ENCODE results near the gene CARD11. TPM values are rescaled to one million over a fixed set of nuclear protein-coding genes. Genes with fewer than 3 reads are reported as not detected.

Gene CARD11
- total RNA-seq, 2 donors from 2014 or later: 126 to 155 TPM

- Mint-ChIP-seq H3K27ac (peak overlapping the region; percentile 88), H3K36me3 (ENCODE audit: low read depth) (no peaks in the 10 kb centered on the region), H3K4me1 (peaks cover 58% of the 10 kb centered on the region), H3K4me3 (peak overlapping the region; percentile 58), H3K27me3 (no peaks in the 10 kb centered on the region)
- DNase-seq (no peak), ATAC-seq (no peak)
- H3K9me3 ChIP-seq (ENCODE audit: control insufficient read depth, low read length, poor library complexity, severe bottlenecking): no peaks in the 10 kb centered on the region
These were observed 61.3 kb downstream of the CARD11 start for GRCh38 chr7:2982401-2982800.

- H3K36me3 Mint-ChIP-seq (ENCODE audit: low read depth): no peaks in the 10 kb centered on the region
- DNase-seq (no peak), ATAC-seq (no peak)
- peak overlapping the region; percentile 88 for H3K27ac Mint-ChIP-seq
- H3K9me3 ChIP-seq (ENCODE audit: control insufficient read depth, low read length, poor library complexity, severe bottlenecking): no peaks in the 10 kb centered on the region
- no peak overlapping the region for H3K4me3 Mint-ChIP-seq
- peaks cover 58% of the 10 kb centered on the region for H3K4me1 Mint-ChIP-seq
- no peaks in the 10 kb centered on the region for H3K27me3 Mint-ChIP-seq
These were observed 62.6 kb downstream of the CARD11 start for GRCh38 chr7:2981103-2981480.

GRCh38 chr7:2980401-2981102 lies 63.1 kb downstream of the CARD11 start:
- Mint-ChIP-seq H3K36me3 (ENCODE audit: low read depth) (no peaks in the 10 kb centered on the region), H3K4me1 (peaks cover 55% of the 10 kb centered on the region)
- DNase-seq: no peak

GRCh38 chr7:2979951-2980350 lies 63.7 kb downstream of the CARD11 start:
- ATAC-seq (no peak), DNase-seq (no peak)
- no peaks in the 10 kb centered on the region for H3K9me3 ChIP-seq (ENCODE audit: control insufficient read depth, low read length, poor library complexity, severe bottlenecking)
- no peaks in the 10 kb centered on the region for H3K27me3 Mint-ChIP-seq
- H3K36me3 Mint-ChIP-seq (ENCODE audit: low read depth): no peaks in the 10 kb centered on the region
- peak overlapping the region; percentile 45 for H3K4me3 Mint-ChIP-seq
- peaks cover 55% of the 10 kb centered on the region for H3K4me1 Mint-ChIP-seq
- H3K27ac Mint-ChIP-seq: peak overlapping the region; percentile 94

More at GRCh38 chr7:2980401-2981102, 63.1 kb downstream of the CARD11 start:
- Mint-ChIP-seq H3K27me3 (no peaks in the 10 kb centered on the region), H3K4me3 (peak overlapping the region; percentile 45), H3K27ac (peak overlapping the region; percentile 94)
- H3K9me3 ChIP-seq (ENCODE audit: control insufficient read depth, low read length, poor library complexity, severe bottlenecking): no peaks in the 10 kb centered on the region
- ATAC-seq: no peak

GRCh38 chr7:2979201-2979631 lies 64.5 kb downstream of the CARD11 start:
- ATAC-seq (no peak), DNase-seq (no peak)
- H3K4me1 Mint-ChIP-seq: peaks cover 55% of the 10 kb centered on the region
- no peaks in the 10 kb centered on the region for H3K36me3 Mint-ChIP-seq (ENCODE audit: low read depth)
- no peaks in the 10 kb centered on the region for H3K27me3 Mint-ChIP-seq
- H3K27ac Mint-ChIP-seq: peak overlapping the region; percentile 94
- peak overlapping the region; percentile 86 for H3K4me3 Mint-ChIP-seq
- H3K9me3 ChIP-seq (ENCODE audit: control insufficient read depth, low read length, poor library complexity, severe bottlenecking): no peaks in the 10 kb centered on the region

GRCh38 chr7:2978408-2978807 lies 65.3 kb downstream of the CARD11 start:
- H3K4me3 Mint-ChIP-seq: peak overlapping the region; percentile 86
- no peaks in the 10 kb centered on the region for H3K27me3 Mint-ChIP-seq
- H3K36me3 Mint-ChIP-seq (ENCODE audit: low read depth): no peaks in the 10 kb centered on the region

GRCh38 chr7:2975821-2976371 lies 67.8 kb downstream of the CARD11 start:
- no peaks in the 10 kb centered on the region for H3K9me3 ChIP-seq (ENCODE audit: control insufficient read depth, low read length, poor library complexity, severe bottlenecking)
- H3K4me3 Mint-ChIP-seq: no peak overlapping the region
- peaks cover 27% of the 10 kb centered on the region for H3K4me1 Mint-ChIP-seq
- H3K27ac Mint-ChIP-seq: peak overlapping the region; percentile 49
- no peak for ATAC-seq
- no peaks in the 10 kb centered on the region for H3K27me3 Mint-ChIP-seq
- DNase-seq: no peak
- no peaks in the 10 kb centered on the region for H3K36me3 Mint-ChIP-seq (ENCODE audit: low read depth)

More at GRCh38 chr7:2978408-2978807, 65.3 kb downstream of the CARD11 start:
- no peaks in the 10 kb centered on the region for H3K9me3 ChIP-seq (ENCODE audit: control insufficient read depth, low read length, poor library complexity, severe bottlenecking)
- H3K27ac Mint-ChIP-seq: peak overlapping the region; percentile 94
- DNase-seq (peak; percentile 26 to 46 (median 38)), ATAC-seq (peak; percentile 81)
- peaks cover 47% of the 10 kb centered on the region for H3K4me1 Mint-ChIP-seq

- H3K36me3 Mint-ChIP-seq (ENCODE audit: low read depth): no peaks in the 10 kb centered on the region
- no peak for ATAC-seq
- H3K4me3 Mint-ChIP-seq: no peak overlapping the region
- peaks cover 22% of the 10 kb centered on the region for H3K4me1 Mint-ChIP-seq
- H3K9me3 ChIP-seq (ENCODE audit: control insufficient read depth, low read length, poor library complexity, severe bottlenecking): no peaks in the 10 kb centered on the region
- DNase-seq: no peak
- no peaks in the 10 kb centered on the region for H3K27me3 Mint-ChIP-seq
- H3K27ac Mint-ChIP-seq: no peak overlapping the region
These were observed 69.4 kb downstream of the CARD11 start for GRCh38 chr7:2974093-2974819.

GRCh38 chr7:2972835-2973161 lies 70.9 kb downstream of the CARD11 start:
- Mint-ChIP-seq H3K4me3 (no peak overlapping the region), H3K27me3 (no peaks in the 10 kb centered on the region), H3K4me1 (peaks cover 10% of the 10 kb centered on the region), H3K27ac (peak overlapping the region; percentile 64), H3K36me3 (ENCODE audit: low read depth) (no peaks in the 10 kb centered on the region)
- DNase-seq (no peak), ATAC-seq (no peak)
- no peaks in the 10 kb centered on the region for H3K9me3 ChIP-seq (ENCODE audit: control insufficient read depth, low read length, poor library complexity, severe bottlenecking)

- Mint-ChIP-seq H3K4me1 (peaks cover 8% of the 10 kb centered on the region), H3K27me3 (no peaks in the 10 kb centered on the region), H3K4me3 (no peak overlapping the region), H3K36me3 (ENCODE audit: low read depth) (no peaks in the 10 kb centered on the region), H3K27ac (peak overlapping the region; percentile 64)
- no peaks in the 10 kb centered on the region for H3K9me3 ChIP-seq (ENCODE audit: control insufficient read depth, low read length, poor library complexity, severe bottlenecking)
- ATAC-seq (no peak), DNase-seq (no peak)
These were observed 71.5 kb downstream of the CARD11 start for GRCh38 chr7:2971914-2972834.

- no peak overlapping the region for H3K27ac Mint-ChIP-seq
- no peak for ATAC-seq
- H3K9me3 ChIP-seq (ENCODE audit: control insufficient read depth, low read length, poor library complexity, severe bottlenecking): no peaks in the 10 kb centered on the region
- peaks cover 7% of the 10 kb centered on the region for H3K4me1 Mint-ChIP-seq
- H3K4me3 Mint-ChIP-seq: no peak overlapping the region
- H3K36me3 Mint-ChIP-seq (ENCODE audit: low read depth): no peaks in the 10 kb centered on the region
- DNase-seq: no peak
- no peaks in the 10 kb centered on the region for H3K27me3 Mint-ChIP-seq
These were observed 72.8 kb downstream of the CARD11 start for GRCh38 chr7:2970861-2971260.

- Mint-ChIP-seq H3K4me1 (peaks cover 5% of the 10 kb centered on the region), H3K4me3 (no peak overlapping the region), H3K27ac (no peak overlapping the region), H3K36me3 (ENCODE audit: low read depth) (no peaks in the 10 kb centered on the region), H3K27me3 (no peaks in the 10 kb centered on the region)
- H3K9me3 ChIP-seq (ENCODE audit: control insufficient read depth, low read length, poor library complexity, severe bottlenecking): no peaks in the 10 kb centered on the region
- no peak for DNase-seq
- ATAC-seq: no peak
These were observed 73.4 kb downstream of the CARD11 start for GRCh38 chr7:2970307-2970664.

Measured in T-helper 17 cell (primary cell).